Spleen (tissue), 11 donors: ENCODE results near the gene CHD5. TPM values are rescaled to one million over a fixed set of nuclear protein-coding genes. Genes with fewer than 3 reads are reported as not detected.

Source experiments
- DNase-seq: peaks from one replicate; pipeline ENCODE4 v3.0.0-alpha.2; 2020
- H3K27ac ChIP-seq, 8 donors: fragments of 200-600 bp; sonication (generic) in 7 of 8; 1 replicate in 4 of 8; 2 replicates in 4 of 8; pipeline versions ENCODE4 v1.5.0 to v1.8.0; 2016 to 2021; ENCODE audit warnings: inconsistent platforms in 4 of 8, mild to moderate bottlenecking in 4 of 8, moderate library complexity in 1 of 8
- H3K27me3 ChIP-seq, 7 donors: fragments of 200-600 bp; sonication (generic) in 6 of 7; replicated peaks in 1 of 7; 1 replicate in 4 of 7; 2 replicates in 3 of 7; pipeline versions ENCODE4 v1.5.0 to v1.8.0; 2016 to 2021; ENCODE audit warnings: inconsistent platforms in 3 of 7, mild to moderate bottlenecking in 1 of 7
- H3K36me3 ChIP-seq, 6 donors: fragments of 200-600 bp; sonication (generic) in 5 of 6; 1 replicate in 4 of 6; 2 replicates in 2 of 6; pipeline versions ENCODE4 v1.5.0 to v1.8.0; 2016 to 2021; ENCODE audit warnings: inconsistent platforms in 2 of 6
- H3K4me1 ChIP-seq, 6 donors: fragments of 200-600 bp; sonication (generic) in 5 of 6; 1 replicate in 3 of 6; 2 replicates in 3 of 6; pipeline versions ENCODE4 v1.5.0 to v1.8.0; 2016 to 2021; ENCODE audit warnings: inconsistent platforms in 3 of 6
- H3K4me3 ChIP-seq, 8 donors: fragments of 200-600 bp; sonication (generic) in 7 of 8; 1 replicate in 4 of 8; 2 replicates in 4 of 8; pipeline versions ENCODE4 v1.5.0 to v1.8.0; 2016 to 2021; ENCODE audit warnings: inconsistent platforms in 4 of 8, mild to moderate bottlenecking in 4 of 8, moderate library complexity in 2 of 8
- H3K9me3 ChIP-seq, 8 donors: fragments of 200-600 bp; sonication (generic) in 7 of 8; 1 replicate in 4 of 8; 2 replicates in 4 of 8; pipeline versions ENCODE4 v1.5.0 to v1.8.0; 2016 to 2021; ENCODE audit warnings: inconsistent platforms in 4 of 8
- CTCF ChIP-seq, 11 experiments: fragments of 200-600 bp in 7 of 11; fragments of 450-650 bp in 4 of 11; sonication (generic) in 4 of 11; IDR thresholded peaks in 8 of 11; conservative IDR thresholded peaks in 3 of 11; 1 replicate in 7 of 11; 2 replicates in 4 of 11; pipeline versions ENCODE4 v1.4.0 to v1.8.0; 2016 to 2021; ENCODE audit warnings: antibody characterized with exemption in 11 of 11, inconsistent platforms in 4 of 11, mild to moderate bottlenecking in 1 of 11
- POLR2A ChIP-seq, 3 donors: fragments of 450-650 bp; IDR thresholded peaks; one replicate each; pipeline ENCODE4 v1.5.1; 2017; ENCODE audit warnings: antibody characterized with exemption in 3 of 3, mild to moderate bottlenecking in 1 of 3
- POLR2AphosphoS5 ChIP-seq, 3 donors: sonication (generic); formaldehyde crosslinking; IDR thresholded peaks; one replicate each; pipeline ENCODE4 v1.5.1; 2017; ENCODE audit warnings: antibody characterized with exemption in 3 of 3
- WGBS, 5 donors: extraction: QIAGEN DNeasy Blood & Tissue Kit in 3 of 5; methylation state at CpG; one replicate each; pipeline versions ENCODE4 v1.1.5 to v1.1.7; 2013 to 2018; 5-methylcytosine and 5-hydroxymethylcytosine counted together
- intact Hi-C: fragments of 100-400 bp; cut with DNase I; formaldehyde crosslinking; loops from one replicate; pipeline ENCODE4 v1.15.0; 2023; ENCODE audit warnings: low total_unique reads
- polyA plus RNA-seq, 3 donors: library from polyadenylated mRNA; stranded (reverse); fragments of 200-250 nt; gene quantifications; one replicate each; pipeline ENCODE4 v1.2.1, GENCODE V29; 2013
- total RNA-seq, 7 donors: library from RNA; depleted of rRNA in 3 of 7; stranded (reverse); fragments of >200 nt in 3 of 7; fragmentation: NEBNext Ultra II Directional in 4 of 7; extraction: Animal tissue kit (Norgen Biotek cat#: 25700) in 4 of 7; gene quantifications; one replicate each; pipeline versions ENCODE4 v1.1.0 to v1.2.1, GENCODE V29; 2016 to 2021
- donor health status: healthy with polysubstance abuse.
- donor health status: DM: no; HTN: no; CAD: no; lungs with moderate emphysema.
- donor health status: DM: no; HTN: no; CAD: no.
- donor health status: Bipolar disorder and iron deficiency.
- donor health status: healthy.
- donor health status: DM: no; HTN: no; CAD: no.
- donor health status: DM: yes; HTN: yes; CAD: no.

Gene CHD5
- total and polyA plus RNA-seq, 10 donors, result 0.04 to 0.44 (median 0.13) TPM

DNA sequence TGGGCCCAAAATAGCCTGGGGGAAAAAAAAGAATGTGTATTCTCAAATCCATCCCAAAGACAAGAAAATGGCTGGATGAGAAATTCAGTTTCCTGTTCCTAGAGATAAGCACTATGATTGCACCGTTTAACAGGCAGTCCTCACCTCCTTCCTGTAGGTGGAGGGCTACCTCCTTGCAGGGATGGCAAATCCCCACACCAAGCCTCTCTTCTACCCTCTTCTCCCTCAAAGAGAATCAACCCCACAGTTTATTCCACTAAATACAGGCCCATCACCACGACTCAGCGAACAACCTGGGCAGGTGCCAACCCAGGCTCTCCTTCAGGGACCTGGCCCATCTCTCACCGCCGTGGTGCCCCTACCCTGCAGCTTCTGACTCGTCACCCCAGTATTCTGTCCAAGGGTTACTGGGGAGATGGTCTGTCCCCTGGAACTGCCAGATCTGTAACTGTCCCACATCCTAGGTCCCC, 3.4 kb upstream of the CHD5 start:
- H3K4me3 ChIP-seq, result no peak overlapping the region
- no peaks in the 10 kb centered on the region for H3K9me3 ChIP-seq
- H3K27me3 ChIP-seq, result peaks cover 7 to 36% (median 26%) of the 10 kb centered on the region in 7 donors
- intact Hi-C loops, result loop anchor here (10.0 kb wide), 1 partner anchor 51 kb away; the partner anchor contains the start of gene ICMT
- H3K36me3 ChIP-seq, result peaks cover 0 to 41% (median 28%) of the 10 kb centered on the region in 6 donors
- no peak for DNase-seq
- 53 to 72% (median 59%) methylated on average over 6 of the region's 6 CpGs for WGBS, 5 donors
- TF ChIP-seq POLR2AphosphoS5 (IDR thresholded peaks at IDR 0.05) (peak in 1 of 3 donors; percentile 9), CTCF (IDR thresholded peaks at IDR 0.05 in 8 of 11, conservative IDR thresholded peaks at IDR 0.05 in 3 of 11) (no peak)
- H3K4me1 ChIP-seq, result peaks cover 14 to 59% (median 33%) of the 10 kb centered on the region in 6 donors
- H3K27ac ChIP-seq, result no peak overlapping the region

DNA sequence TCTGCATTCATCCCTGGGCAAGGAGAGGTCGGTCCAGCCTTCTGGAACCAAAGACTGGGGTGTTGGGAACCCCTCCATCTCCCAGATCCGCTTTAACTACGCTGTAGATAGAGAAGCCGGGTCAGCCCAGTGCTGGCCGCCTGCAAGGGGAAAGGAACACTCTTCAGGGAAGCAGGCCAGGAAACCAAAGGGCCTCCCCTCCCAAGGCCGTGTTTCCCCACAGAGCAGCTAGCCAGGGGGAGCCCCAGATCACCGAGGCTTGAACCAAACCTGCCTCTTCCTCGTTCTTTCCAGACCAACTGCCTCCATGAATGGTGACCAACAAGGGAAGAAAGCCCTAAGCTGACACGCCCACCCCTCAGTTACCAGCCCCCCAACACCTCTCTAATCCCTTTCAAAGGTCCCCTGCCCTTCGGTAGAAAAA, 1.2 kb upstream of the CHD5 start:
- no peak for TF ChIP-seq CTCF (IDR thresholded peaks at IDR 0.05 in 8 of 11, conservative IDR thresholded peaks at IDR 0.05 in 3 of 11)
- TF ChIP-seq POLR2A (IDR thresholded peaks at IDR 0.05), result no peak
- TF ChIP-seq POLR2AphosphoS5 (IDR thresholded peaks at IDR 0.05), result no peak
- Histone ChIP-seq H3K4me1 (peaks cover 16 to 56% (median 36%) of the 10 kb centered on the region in 6 donors), H3K27me3 (peaks cover 7 to 58% (median 48%) of the 10 kb centered on the region in 7 donors), H3K36me3 (peaks cover 0 to 21% (median 8%) of the 10 kb centered on the region in 6 donors), H3K4me3 (peak overlapping the region in 1 of 8 donors; percentile 7), H3K27ac (no peak overlapping the region), H3K9me3 (no peaks in the 10 kb centered on the region)
- no peak for DNase-seq
- 7 to 14% (median 8%) methylated on average over 7 to 10 of the region's 10 CpGs for WGBS, 5 donors
- intact Hi-C loops, result loop anchor here (10.0 kb wide), 1 partner anchor 53 kb away; the partner anchor contains the start of gene ICMT

GRCh38 chr1:6180707-6181311, 688 bp upstream of the CHD5 start:
- intact Hi-C loops, result loop anchor here (10.0 kb wide), 1 partner anchor 54 kb away; the partner anchor contains the start of gene ICMT
- TF ChIP-seq POLR2AphosphoS5 (IDR thresholded peaks at IDR 0.05), result no peak
- no peak for TF ChIP-seq CTCF (IDR thresholded peaks at IDR 0.05 in 8 of 11, conservative IDR thresholded peaks at IDR 0.05 in 3 of 11)
- no peak for TF ChIP-seq POLR2A (IDR thresholded peaks at IDR 0.05)
- peak overlapping the region in 5 of 8 donors; percentile 7 to 64 (median 23) for H3K4me3 ChIP-seq
- peaks cover 0 to 17% (median 5%) of the 10 kb centered on the region in 6 donors for H3K36me3 ChIP-seq
- H3K27me3 ChIP-seq, result peaks cover 7 to 64% (median 49%) of the 10 kb centered on the region in 7 donors
- peaks cover 16 to 53% (median 34%) of the 10 kb centered on the region in 6 donors for H3K4me1 ChIP-seq
- H3K27ac ChIP-seq, result no peak overlapping the region
- no peaks in the 10 kb centered on the region for H3K9me3 ChIP-seq
- no peak for DNase-seq
- WGBS, 5 donors, result 1 to 4% (median 4%) methylated on average over 24 to 36 of the region's 36 CpGs

- intact Hi-C loops, result loop anchor here (10.0 kb wide), 1 partner anchor 55 kb away; the partner anchor contains the start of gene ICMT
- 1 to 7% (median 2%) methylated on average over 23 to 91 of the region's 92 CpGs for WGBS, 5 donors
- no peak overlapping the region for H3K27ac ChIP-seq
- no peak for DNase-seq
- H3K4me1 ChIP-seq, result peaks cover 16 to 44% (median 31%) of the 10 kb centered on the region in 6 donors
- peak overlapping the region in 5 of 8 donors; percentile 5 to 64 (median 23) for H3K4me3 ChIP-seq
- TF ChIP-seq POLR2A (IDR thresholded peaks at IDR 0.05) (no peak), POLR2AphosphoS5 (IDR thresholded peaks at IDR 0.05) (no peak), CTCF (IDR thresholded peaks at IDR 0.05 in 8 of 11, conservative IDR thresholded peaks at IDR 0.05 in 3 of 11) (no peak)
- peaks cover 7 to 75% (median 49%) of the 10 kb centered on the region in 7 donors for H3K27me3 ChIP-seq
- peaks cover 0 to 6% (median 0%) of the 10 kb centered on the region in 6 donors for H3K36me3 ChIP-seq
- H3K9me3 ChIP-seq, result no peaks in the 10 kb centered on the region
These were observed 451 bp downstream of the CHD5 start for GRCh38 chr1:6179564-6180175.
